DND-41 (cell line): ENCODE measurements around the gene NKD2.

ENCODE experiments used
- ATAC-seq: fragments of 200-7000 bp; cut with Tn5 transposase; 3 replicates; pipeline ENCODE4 v1.9.1; 2021; ENCODE audit warnings: low read depth; ENCODE audit not compliant: insufficient read depth
- DNase-seq: peaks from one replicate; pipeline ENCODE4 v3.0.0-alpha.2; 2020
- H2AFZ ChIP-seq: 2 replicates; pipeline ENCODE4 v1.6.0; 2012; ENCODE audit warnings: low read depth, low read length
- H3K27ac ChIP-seq: 2 replicates; pipeline ENCODE4 v1.5.1; 2012; ENCODE audit warnings: low read length, inconsistent platforms
- H3K27me3 ChIP-seq: fragments of 200-600 bp; sonication (generic); 2 replicates; pipeline ENCODE4 v1.6.0; 2012; ENCODE audit warnings: low read length, mild to moderate bottlenecking, inconsistent platforms; ENCODE audit not compliant: insufficient read depth, poor library complexity
- H3K36me3 ChIP-seq: 2 replicates; pipeline ENCODE4 v1.5.1; 2012; ENCODE audit warnings: low read length, inconsistent platforms; ENCODE audit not compliant: insufficient read depth
- H3K4me1 ChIP-seq: 2 replicates; pipeline ENCODE4 v1.5.1; 2012; ENCODE audit warnings: mild to moderate bottlenecking, low read length; ENCODE audit not compliant: insufficient read depth
- H3K4me2 ChIP-seq: 2 replicates; pipeline ENCODE4 v1.6.0; 2012; ENCODE audit warnings: mild to moderate bottlenecking, moderate library complexity, low read length, inconsistent platforms; ENCODE audit not compliant: insufficient read depth
- H3K4me3 ChIP-seq, 2 experiments: fragments of 200-600 bp in 1 of 2; shearing (Covaris generic) in 1 of 2; 2 replicates each; pipeline ENCODE4 v1.5.1; 2012 to 2016; ENCODE audit warnings: inconsistent platforms in 2 of 2, low read length in 2 of 2, mild to moderate bottlenecking in 2 of 2, low read depth in 1 of 2, moderate library complexity in 1 of 2
- H3K79me2 ChIP-seq: 2 replicates; pipeline ENCODE4 v1.6.0; 2012; ENCODE audit warnings: low read length, inconsistent platforms; ENCODE audit not compliant: insufficient read depth
- H3K9ac ChIP-seq: 2 replicates; pipeline ENCODE4 v1.6.0; 2012; ENCODE audit warnings: low read depth, mild to moderate bottlenecking, inconsistent platforms, low read length, moderate library complexity
- H3K9me3 ChIP-seq: 2 replicates; pipeline ENCODE4 v1.5.1; 2012; ENCODE audit warnings: low read length, moderate library complexity, mild to moderate bottlenecking, inconsistent platforms; ENCODE audit not compliant: insufficient read depth, severe bottlenecking
- H4K20me1 ChIP-seq: 2 replicates; pipeline ENCODE4 v1.6.0; 2012; ENCODE audit warnings: low read length; ENCODE audit not compliant: insufficient read depth
- CTCF ChIP-seq: IDR thresholded peaks from 2 replicates; pipeline ENCODE4 v1.5.1; 2012; ENCODE audit warnings: borderline replicate concordance, low read length, moderate library complexity, mild to moderate bottlenecking; ENCODE audit not compliant: poor library complexity, severe bottlenecking; ENCODE audit errors: extremely low read depth
- EZH2 ChIP-seq: IDR thresholded peaks from 3 replicates; pipeline ENCODE4 v1.6.1; 2012; ENCODE audit warnings: borderline replicate concordance, low read depth, mild to moderate bottlenecking, moderate library complexity, low read length, inconsistent platforms; ENCODE audit not compliant: severe bottlenecking

The NKD2 gene

GRCh38 chr5:1074226-1074625 lies 65.6 kb downstream of the NKD2 start:
- Histone ChIP-seq H3K4me3 (no peak overlapping the region), H2AFZ (no peak overlapping the region), H3K9ac (no peak overlapping the region), H3K27ac (no peak overlapping the region), H3K27me3 (no peaks in the 10 kb centered on the region), H4K20me1 (no peaks in the 10 kb centered on the region), H3K4me1 (no peaks in the 10 kb centered on the region), H3K79me2 (no peaks in the 10 kb centered on the region), H3K36me3 (no peaks in the 10 kb centered on the region), H3K9me3 (no peaks in the 10 kb centered on the region), H3K4me2 (no peak overlapping the region)
- ATAC-seq (no peak), DNase-seq (no peak)
- TF ChIP-seq CTCF (no peak), EZH2 (no peak)

- Histone ChIP-seq H3K4me2 (no peak overlapping the region), H3K9me3 (no peaks in the 10 kb centered on the region), H3K9ac (no peak overlapping the region), H4K20me1 (no peaks in the 10 kb centered on the region), H2AFZ (no peak overlapping the region), H3K79me2 (no peaks in the 10 kb centered on the region), H3K27ac (no peak overlapping the region), H3K27me3 (no peaks in the 10 kb centered on the region), H3K4me1 (no peaks in the 10 kb centered on the region), H3K36me3 (no peaks in the 10 kb centered on the region), H3K4me3 (no peak overlapping the region)
- peak; percentile 16 for DNase-seq
- TF ChIP-seq CTCF: no peak
- TF ChIP-seq EZH2: no peak
- peak; percentile 47; the same call in 2 of the 3 replicates for ATAC-seq
Measured at GRCh38 chr5:1074816-1075554, 66.4 kb downstream of the NKD2 start.

- Histone ChIP-seq H3K4me3 (no peak overlapping the region), H3K4me1 (no peaks in the 10 kb centered on the region), H3K36me3 (no peaks in the 10 kb centered on the region), H4K20me1 (no peaks in the 10 kb centered on the region), H2AFZ (no peak overlapping the region), H3K79me2 (no peaks in the 10 kb centered on the region), H3K4me2 (no peak overlapping the region), H3K9me3 (no peaks in the 10 kb centered on the region), H3K9ac (no peak overlapping the region), H3K27me3 (no peaks in the 10 kb centered on the region), H3K27ac (no peak overlapping the region)
- ATAC-seq: peak; percentile 24; the same call in 1 of the 3 replicates
- DNase-seq: no peak
- TF ChIP-seq CTCF: no peak
- no peak for TF ChIP-seq EZH2
Measured at GRCh38 chr5:1075555-1075881, 66.9 kb downstream of the NKD2 start.

GRCh38 chr5:1075931-1076330 lies 67.3 kb downstream of the NKD2 start:
- no peak for ATAC-seq
- Histone ChIP-seq H3K27me3 (no peaks in the 10 kb centered on the region), H2AFZ (no peak overlapping the region), H3K27ac (no peak overlapping the region), H3K4me1 (no peaks in the 10 kb centered on the region), H3K4me2 (no peak overlapping the region), H3K9ac (no peak overlapping the region), H3K9me3 (no peaks in the 10 kb centered on the region), H3K79me2 (no peaks in the 10 kb centered on the region), H4K20me1 (no peaks in the 10 kb centered on the region), H3K4me3 (no peak overlapping the region), H3K36me3 (no peaks in the 10 kb centered on the region)
- DNase-seq: no peak
- TF ChIP-seq CTCF (no peak), EZH2 (no peak)
